HEK293T (cell line): ENCODE measurements around the gene SDHAF3.
"Not testable (repeated sequence)": the region's sequence is repeated elsewhere in the genome, so short reads cannot be mapped to it uniquely, and the experiment has no call there.

Experiments
- CTCF ChIA-PET: fragments of 350-600 bp; formaldehyde crosslinking; extraction: SDS; loops from one replicate; lab custom pipeline; 2021; ENCODE audit warnings: antibody characterized with exemption, inconsistent platforms; lab: Yijun Ruan, JAX
- POLR2A ChIA-PET: fragments of 350-600 bp; formaldehyde crosslinking; extraction: SDS; loops from one replicate; lab custom pipeline; 2020; ENCODE audit warnings: antibody characterized with exemption, inconsistent platforms; lab: Yijun Ruan, JAX
- DNase-seq: peaks from one replicate; pipeline ENCODE4 v3.0.0; 2012; ENCODE audit warnings: mixed read lengths; ENCODE audit errors: extremely low spot score
- ARNT ChIP-seq: fragments of 450-650 bp; IDR thresholded peaks from 2 replicates; pipeline ENCODE4 v1.6.1; 2017; ENCODE audit warnings: mild to moderate bottlenecking
- BHLHE40 ChIP-seq: fragments of 450-650 bp; IDR thresholded peaks from 2 replicates; pipeline ENCODE4 v1.6.1; 2016; ENCODE audit warnings: mild to moderate bottlenecking, moderate library complexity, borderline replicate concordance
- CTBP1 ChIP-seq: fragments of 450-650 bp; IDR thresholded peaks from 2 replicates; pipeline ENCODE4 v1.6.1; 2016; ENCODE audit warnings: borderline replicate concordance
- ELF4 ChIP-seq: fragments of 450-650 bp; IDR thresholded peaks from 2 replicates; pipeline ENCODE4 v1.6.1; 2017; ENCODE audit warnings: antibody characterized with exemption
- FOXA1 ChIP-seq: fragments of 450-650 bp; IDR thresholded peaks from 2 replicates; pipeline ENCODE4 v1.6.1; 2016; ENCODE audit warnings: mild to moderate bottlenecking
- FOXK2 ChIP-seq: fragments of 450-650 bp; IDR thresholded peaks from 2 replicates; pipeline ENCODE4 v1.6.1; 2016; ENCODE audit warnings: mild to moderate bottlenecking
- FOXM1 ChIP-seq: fragments of 450-650 bp; IDR thresholded peaks from 2 replicates; pipeline ENCODE4 v1.6.1; 2017; ENCODE audit warnings: mild to moderate bottlenecking, borderline replicate concordance
- HDGF ChIP-seq: fragments of 450-650 bp; IDR thresholded peaks from 2 replicates; pipeline ENCODE4 v1.6.1; 2017; ENCODE audit warnings: antibody characterized with exemption, borderline replicate concordance
- L3MBTL2 ChIP-seq: fragments of 450-650 bp; conservative IDR thresholded peaks from 2 replicates; pipeline ENCODE4 v1.6.1; 2016; ENCODE audit warnings: mild to moderate bottlenecking
- LEF1 ChIP-seq: fragments of 450-650 bp; IDR thresholded peaks from 2 replicates; pipeline ENCODE4 v1.6.1; 2017; ENCODE audit warnings: mild to moderate bottlenecking, borderline replicate concordance
- NFRKB ChIP-seq: fragments of 450-650 bp; IDR thresholded peaks from 2 replicates; pipeline ENCODE4 v1.6.1; 2016; ENCODE audit warnings: mild to moderate bottlenecking, moderate library complexity
- PKNOX1 ChIP-seq: fragments of 450-650 bp; IDR thresholded peaks from 2 replicates; pipeline ENCODE4 v1.6.1; 2016
- SP1 ChIP-seq: fragments of 450-650 bp; IDR thresholded peaks from 2 replicates; pipeline ENCODE4 v1.6.1; 2017
- SUZ12 ChIP-seq: fragments of 450-650 bp; IDR thresholded peaks from 2 replicates; pipeline ENCODE4 v1.6.1; 2016; ENCODE audit warnings: mild to moderate bottlenecking
- TARDBP ChIP-seq: fragments of 450-650 bp; IDR thresholded peaks from 2 replicates; pipeline ENCODE4 v1.6.1; 2016
- ZNF384 ChIP-seq: fragments of 450-650 bp; IDR thresholded peaks from 2 replicates; pipeline ENCODE4 v1.6.1; 2016

The SDHAF3 gene

GRCh38 chr7:97117372-97118188 is at the start of gene SDHAF3:
Gene SDHAF3, plus strand, starts transcription at chr7:97117698. Its CDS starts 26 bp downstream, at chr7:97117724.
- no peak for TF ChIP-seq FOXK2
- TF ChIP-seq LEF1: no peak
- TF ChIP-seq L3MBTL2: peak; percentile 95
- no peak for TF ChIP-seq TARDBP
- TF ChIP-seq CTBP1: peak; percentile 80
- peak; percentile 70 for TF ChIP-seq ELF4
- CTCF ChIA-PET: no interaction called here
- POLR2A ChIA-PET: interaction anchor here (0.6 to 2.0 kb wide), 18 partner anchors 8 to 1050 kb away, joined by 3 to 12 read pairs (median 3); partner anchors contain the start of genes ASNS and DLX5
- DNase-seq: peak; percentile 95

GRCh38 chr7:97072025-97072424 is 45.5 kb upstream of the SDHAF3 start:
- DNase-seq, CTCF ChIA-PET: not testable (repeated sequence)

GRCh38 chr7:97075928-97076327 is 41.6 kb upstream of the SDHAF3 start:
- TF ChIP-seq ARNT (no peak), BHLHE40 (no peak), FOXA1 (no peak)
- DNase-seq: no peak
- CTCF ChIA-PET: no interaction called here
- POLR2A ChIA-PET: no interaction called here

More at GRCh38 chr7:97072025-97072424, 45.5 kb upstream of the SDHAF3 start:
- POLR2A ChIA-PET: not testable (repeated sequence)

GRCh38 chr7:97078023-97078969 is 39.2 kb upstream of the SDHAF3 start:
- ChIA-PET CTCF (no interaction called here), POLR2A (no interaction called here)
- DNase-seq: no peak
- no peak for TF ChIP-seq HDGF
- TF ChIP-seq BHLHE40: no peak
- TF ChIP-seq NFRKB: no peak
- no peak for TF ChIP-seq SUZ12
- no peak for TF ChIP-seq ELF4
- no peak for TF ChIP-seq TARDBP
- no peak for TF ChIP-seq ARNT
- TF ChIP-seq PKNOX1: no peak
- no peak for TF ChIP-seq ZNF384
- no peak for TF ChIP-seq L3MBTL2
- TF ChIP-seq FOXM1: no peak
- TF ChIP-seq LEF1: no peak
- TF ChIP-seq FOXK2: no peak
- no peak for TF ChIP-seq CTBP1
- TF ChIP-seq SP1: no peak
- TF ChIP-seq FOXA1: no peak

GRCh38 chr7:97079300-97079699 is 38.2 kb upstream of the SDHAF3 start:
- CTCF ChIA-PET: interaction anchor here (1.3 kb wide), 1 partner anchor 15 kb away, joined by 3 read pairs; no protein-coding TSS in a partner anchor
- TF ChIP-seq FOXK2: no peak
- no peak for TF ChIP-seq ZNF384
- no peak for TF ChIP-seq BHLHE40
- no peak for TF ChIP-seq L3MBTL2
- no peak for TF ChIP-seq NFRKB
- no peak for TF ChIP-seq FOXM1
- TF ChIP-seq SP1: no peak
- no peak for TF ChIP-seq ARNT
- no peak for TF ChIP-seq LEF1
- POLR2A ChIA-PET: no interaction called here
- no peak for DNase-seq

- DNase-seq: no peak
- CTCF ChIA-PET: no interaction called here
- TF ChIP-seq ZNF384 (no peak), FOXM1 (no peak), SP1 (no peak), CTBP1 (no peak), FOXA1 (no peak), FOXK2 (no peak), BHLHE40 (no peak), PKNOX1 (no peak), HDGF (no peak), L3MBTL2 (no peak), LEF1 (no peak), ELF4 (no peak), NFRKB (no peak), TARDBP (no peak), ARNT (no peak), SUZ12 (no peak)
- POLR2A ChIA-PET: interaction anchor here (0.7 kb wide), 1 partner anchor 36 kb away, joined by 3 read pairs; the partner anchor contains the start of gene SDHAF3
These were observed 35.8 kb upstream of the SDHAF3 start for GRCh38 chr7:97081521-97082300.
